ENCODE measurements around the gene PRKAR2B. TPM values are rescaled to one million over a fixed set of nuclear protein-coding genes. Genes with fewer than 3 reads are reported as not detected.
"Not testable (repeated sequence)": the region's sequence is repeated elsewhere in the genome, so short reads cannot be mapped to it uniquely, and the experiment has no call there.

PRKAR2B gene
- total RNA-seq, 4 donors from 2014 or later = 7.1 to 22.8 (median 12.9) TPM

- no peak for DNase-seq
- Histone ChIP-seq H3K4me1 (peaks cover 0 to 3% (median 0%) of the 10 kb centered on the region in 4 donors), H3K27me3 (no peaks in the 10 kb centered on the region), H3K9me3 (no peaks in the 10 kb centered on the region), H3K4me3 (no peak overlapping the region), H3K36me3 (no peaks in the 10 kb centered on the region), H3K27ac (no peak overlapping the region)
- intact Hi-C loops (cut with DNase I; ENCODE audit: low total_unique reads) (no loop called here), in situ Hi-C loops (cut with MboI; ENCODE audit: low pct_ligation_motif_present in 1 of 4, low pct_unique_long_range_greater_than_20kb in 1 of 4, low sequenced_read_pairs in 3 of 4) (no loop called here)
- WGBS, 2 donors (ENCODE audit: low coverage in 1 of 2) = 41 to 100% methylated on average over 1 to 2 of the region's 2 CpGs
- TF ChIP-seq EP300 (IDR thresholded peaks at IDR 0.05; ENCODE audit: low read depth) (no peak), CTCF (IDR thresholded peaks at IDR 0.05) (no peak), POLR2A (IDR thresholded peaks at IDR 0.05) (no peak), POLR2AphosphoS5 (IDR thresholded peaks at IDR 0.05) (no peak)
Observed at GRCh38 chr7:107091306-107091705, 46.8 kb downstream of the PRKAR2B start.

GRCh38 chr7:107093671-107094070 lies 49.2 kb downstream of the PRKAR2B start:
- H3K27ac ChIP-seq; H3K4me3 ChIP-seq; H3K4me1 ChIP-seq; H3K36me3 ChIP-seq; intact Hi-C loops (cut with DNase I; ENCODE audit: low total_unique reads); in situ Hi-C loops (cut with MboI; ENCODE audit: low pct_ligation_motif_present in 1 of 4, low pct_unique_long_range_greater_than_20kb in 1 of 4, low sequenced_read_pairs in 3 of 4); H3K9me3 ChIP-seq; H3K27me3 ChIP-seq; DNase-seq: not testable (repeated sequence)
- 80 to 90% methylated on average over 2 to 5 of the region's 5 CpGs for WGBS, 2 donors (ENCODE audit: low coverage in 1 of 2)

GRCh38 chr7:107099154-107099553 lies 54.6 kb downstream of the PRKAR2B start:
- 97% methylated on average over 12 of the region's 12 CpGs; no CpG with 5 or more reads in 1 of the 2 donors for WGBS, 2 donors (ENCODE audit: low coverage in 1 of 2)
- DNase-seq; H3K4me3 ChIP-seq; H3K4me1 ChIP-seq; H3K36me3 ChIP-seq; H3K27me3 ChIP-seq; intact Hi-C loops (cut with DNase I; ENCODE audit: low total_unique reads); H3K27ac ChIP-seq; H3K9me3 ChIP-seq; in situ Hi-C loops (cut with MboI; ENCODE audit: low pct_ligation_motif_present in 1 of 4, low pct_unique_long_range_greater_than_20kb in 1 of 4, low sequenced_read_pairs in 3 of 4): not testable (repeated sequence)

GRCh38 chr7:107100824-107101223 lies 56.3 kb downstream of the PRKAR2B start:
- peaks cover 0 to 4% of the 10 kb centered on the region in 2 donors for H3K9me3 ChIP-seq
- no peaks in the 10 kb centered on the region for H3K27me3 ChIP-seq
- intact Hi-C loops (cut with DNase I; ENCODE audit: low total_unique reads) (no loop called here), in situ Hi-C loops (cut with MboI; ENCODE audit: low pct_ligation_motif_present in 1 of 4, low pct_unique_long_range_greater_than_20kb in 1 of 4, low sequenced_read_pairs in 3 of 4) (no loop called here)
- H3K36me3 ChIP-seq = no peaks in the 10 kb centered on the region
- DNase-seq = no peak
- peaks cover 0 to 3% (median 0%) of the 10 kb centered on the region in 4 donors for H3K4me1 ChIP-seq
- 75 to 79% methylated on average over 1 of the region's 1 CpG for WGBS, 2 donors (ENCODE audit: low coverage in 1 of 2)
- TF ChIP-seq CTCF (IDR thresholded peaks at IDR 0.05) (no peak), EP300 (IDR thresholded peaks at IDR 0.05; ENCODE audit: low read depth) (no peak), POLR2A (IDR thresholded peaks at IDR 0.05) (no peak), POLR2AphosphoS5 (IDR thresholded peaks at IDR 0.05) (no peak)
- H3K27ac ChIP-seq = no peak overlapping the region
- H3K4me3 ChIP-seq = no peak overlapping the region

- TF ChIP-seq CTCF (IDR thresholded peaks at IDR 0.05) (no peak), POLR2AphosphoS5 (IDR thresholded peaks at IDR 0.05) (no peak), POLR2A (IDR thresholded peaks at IDR 0.05) (no peak), EP300 (IDR thresholded peaks at IDR 0.05; ENCODE audit: low read depth) (no peak)
- Histone ChIP-seq H3K4me3 (no peak overlapping the region), H3K4me1 (peaks cover 0 to 3% (median 0%) of the 10 kb centered on the region in 4 donors), H3K9me3 (peaks cover 0 to 4% of the 10 kb centered on the region in 2 donors), H3K36me3 (no peaks in the 10 kb centered on the region), H3K27me3 (no peaks in the 10 kb centered on the region), H3K27ac (no peak overlapping the region)
- WGBS, 2 donors (ENCODE audit: low coverage in 1 of 2) = 70% methylated on average over 4 of the region's 4 CpGs; no CpG with 5 or more reads in 1 of the 2 donors
- no peak for DNase-seq
- in situ Hi-C loops (cut with MboI; ENCODE audit: low pct_ligation_motif_present in 1 of 4, low pct_unique_long_range_greater_than_20kb in 1 of 4, low sequenced_read_pairs in 3 of 4) (no loop called here), intact Hi-C loops (cut with DNase I; ENCODE audit: low total_unique reads) (no loop called here)
Observed at GRCh38 chr7:107103369-107103768, 58.9 kb downstream of the PRKAR2B start.

Measured in transverse colon (tissue), 4 donors.